ENCODE data around the gene EVA1B.
A peak's percentile ranks its signal among the peaks of the same experiment; 100 is the strongest.

EVA1B gene

GRCh38 chr1:36345353-36345752, 21.9 kb upstream of the EVA1B start:
- DNase-seq: no peak

GRCh38 chr1:36344395-36344680, 20.9 kb upstream of the EVA1B start:
- no peak for DNase-seq

- no peak for DNase-seq
Measured at GRCh38 chr1:36343651-36344394, 20.4 kb upstream of the EVA1B start.

- peak; percentile 60 to 70 for DNase-seq
Measured at GRCh38 chr1:36342426-36343185, 19.2 kb upstream of the EVA1B start.

GRCh38 chr1:36341626-36342320, 18.3 kb upstream of the EVA1B start:
- no peak for DNase-seq

GRCh38 chr1:36339615-36340014, 16.2 kb upstream of the EVA1B start:
- DNase-seq: no peak

GRCh38 chr1:36339215-36339614, 15.8 kb upstream of the EVA1B start:
- DNase-seq: no peak

GRCh38 chr1:36337830-36338229, 14.4 kb upstream of the EVA1B start:
- no peak for DNase-seq

- no peak for DNase-seq
Measured at GRCh38 chr1:36330940-36331339, 7.5 kb upstream of the EVA1B start.

- DNase-seq: no peak
Measured at GRCh38 chr1:36329817-36330216, 6.4 kb upstream of the EVA1B start.

GRCh38 chr1:36328713-36329112, 5.3 kb upstream of the EVA1B start:
- DNase-seq: no peak

GRCh38 chr1:36328088-36328480, 4.6 kb upstream of the EVA1B start:
- no peak for DNase-seq

- DNase-seq: no peak
Measured at GRCh38 chr1:36327421-36328087, 4.1 kb upstream of the EVA1B start.

GRCh38 chr1:36326499-36326898, 3.1 kb upstream of the EVA1B start:
- peak in 1 of 2 experiments; percentile 41 for DNase-seq

GRCh38 chr1:36324353-36324703, 883 bp upstream of the EVA1B start:
- DNase-seq: no peak

GRCh38 chr1:36322786-36323635, 434 bp downstream of the EVA1B start:
- DNase-seq: peak; percentile 66 to 73

- peak in 1 of 2 experiments; percentile 33 for DNase-seq
Measured at GRCh38 chr1:36322041-36322785, 1.2 kb downstream of the EVA1B start.

GRCh38 chr1:36321119-36321951, 2.1 kb downstream of the EVA1B start:
- DNase-seq: peak; percentile 56 to 64

- DNase-seq: peak in 1 of 2 experiments; percentile 36
Measured at GRCh38 chr1:36320767-36321118, 2.7 kb downstream of the EVA1B start.

GRCh38 chr1:36320291-36320761, 3.1 kb downstream of the EVA1B start:
- no peak for DNase-seq

GRCh38 chr1:36309397-36309796, 14.0 kb downstream of the EVA1B start:
- no peak for DNase-seq
